GM18861 (cell line): ENCODE measurements around the gene ADAT3.
"Not testable (repeated sequence)": the region's sequence is repeated elsewhere in the genome, so short reads cannot be mapped to it uniquely, and the experiment has no call there.

Source experiments
- ATAC-seq: cut with Tn5 transposase; IDR thresholded peaks from one replicate; pipeline ENCODE4 v1.9.1; 2021; ENCODE audit not compliant: unreplicated experiment

Gene ADAT3

GRCh38 chr19:1866693-1867348 is 38.4 kb upstream of the ADAT3 start:
- ATAC-seq: no peak

- no peak for ATAC-seq
Measured at GRCh38 chr19:1867349-1867724, 37.9 kb upstream of the ADAT3 start.

DNA sequence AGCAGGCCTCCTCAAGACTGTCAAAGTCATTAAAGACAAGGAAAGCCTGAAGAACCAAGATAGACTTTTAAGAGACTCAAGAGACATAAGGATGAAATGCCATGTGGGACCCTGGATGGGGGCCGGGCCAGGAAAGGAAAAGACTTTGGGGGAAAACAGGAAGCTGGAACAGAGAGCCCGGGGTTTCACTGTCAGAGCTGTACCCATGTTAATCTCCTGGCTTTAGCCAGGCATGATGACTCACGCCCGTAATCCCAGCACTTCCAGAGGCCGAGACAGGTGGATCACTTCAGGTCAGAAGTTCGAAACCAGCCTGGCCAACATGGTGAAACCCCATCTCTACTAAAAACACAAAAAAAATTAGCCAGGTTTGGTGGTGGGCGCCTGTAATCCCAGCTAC is 36.2 kb upstream of the ADAT3 start:
- ATAC-seq: no peak

GRCh38 chr19:1871140-1871597 is 34.0 kb upstream of the ADAT3 start:
- no peak for ATAC-seq

DNA sequence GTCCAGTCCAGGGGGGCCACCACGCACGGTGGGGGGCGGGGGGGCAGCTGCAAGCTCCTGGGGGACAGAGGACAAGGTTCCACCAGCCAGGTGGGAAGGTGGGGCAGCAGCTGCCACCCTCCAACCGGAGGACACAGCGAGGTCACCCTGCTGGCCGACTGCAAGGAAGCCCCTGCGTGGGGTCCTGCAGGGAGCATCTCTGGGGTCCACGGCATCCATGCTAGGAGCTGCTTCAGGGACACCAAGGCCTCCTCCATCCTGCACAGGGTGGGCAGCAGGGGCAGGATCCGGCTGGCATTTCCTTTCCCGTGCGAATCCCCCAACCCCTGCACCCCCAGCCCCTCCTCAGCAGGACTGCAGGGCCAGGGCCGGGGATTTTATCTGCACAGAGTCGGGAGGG is 33.6 kb upstream of the ADAT3 start:
- ATAC-seq: no peak

DNA sequence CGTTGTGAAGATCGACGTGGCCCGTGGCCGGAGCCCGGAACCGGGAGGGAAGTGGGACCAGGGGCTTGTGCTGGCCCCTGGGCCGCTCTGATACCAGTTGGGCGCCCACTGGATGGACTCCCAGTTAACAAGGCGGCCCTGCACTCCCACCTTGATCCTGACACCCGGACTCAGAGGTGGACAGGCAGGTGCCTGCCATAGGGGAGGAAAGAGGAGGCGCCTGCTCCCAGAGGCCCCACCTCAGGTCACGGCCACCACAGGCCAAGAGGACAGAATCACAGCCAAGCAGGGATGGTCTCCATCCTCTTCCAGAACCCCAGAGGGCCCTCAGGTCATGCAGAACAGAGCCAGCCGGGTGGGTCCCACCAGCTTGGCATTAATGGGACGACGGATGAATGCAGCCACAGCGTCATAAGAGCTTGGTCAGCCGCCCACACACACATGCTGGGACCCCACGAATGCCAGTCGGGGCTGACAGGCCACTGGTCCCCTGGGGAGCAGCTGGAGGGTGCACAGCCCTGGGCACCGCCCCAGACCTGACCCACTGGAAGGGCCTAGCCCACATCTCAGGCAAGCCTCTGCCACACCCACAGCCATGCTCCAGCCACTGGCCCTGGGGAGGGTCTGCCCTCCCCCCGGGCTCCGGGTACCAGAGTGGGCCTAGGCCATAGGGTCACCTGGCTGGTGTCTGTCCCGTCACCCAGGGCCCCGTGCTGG is 32.2 kb upstream of the ADAT3 start:
- ATAC-seq: no peak

- ATAC-seq: no peak
Measured at GRCh38 chr19:1873524-1874473, 31.4 kb upstream of the ADAT3 start.

DNA sequence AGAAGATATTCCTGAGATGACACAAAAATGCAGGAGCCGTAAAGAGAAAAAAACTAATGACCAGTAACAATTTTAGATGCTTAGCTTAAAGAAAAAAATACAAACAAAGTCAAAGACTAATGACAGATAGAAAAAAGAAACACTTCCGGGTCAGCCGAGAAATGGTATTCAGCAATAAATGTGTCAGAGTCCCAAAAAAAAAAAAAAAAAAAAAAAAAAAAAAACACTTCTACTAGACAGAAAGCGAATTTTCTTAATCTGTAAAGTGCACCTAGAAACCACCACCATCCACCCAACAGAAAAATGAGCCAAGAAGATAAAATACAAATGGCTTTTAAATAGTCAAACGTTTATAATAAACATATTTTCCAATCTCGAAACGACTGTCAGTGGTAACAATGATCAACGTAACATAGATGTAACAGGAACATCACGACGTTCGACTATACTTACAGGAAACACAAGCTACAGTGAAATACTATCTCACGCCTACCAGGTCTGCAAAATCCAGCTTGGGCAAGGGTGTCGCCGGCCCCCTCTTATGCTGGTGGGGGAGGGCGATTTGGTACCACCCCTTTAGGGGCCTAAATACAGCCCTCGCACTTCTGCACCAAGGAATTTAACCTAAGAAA is 30.5 kb upstream of the ADAT3 start:
- ATAC-seq: no peak

GRCh38 chr19:1875265-1875645 is 29.9 kb upstream of the ADAT3 start:
- not testable (repeated sequence) for ATAC-seq

DNA sequence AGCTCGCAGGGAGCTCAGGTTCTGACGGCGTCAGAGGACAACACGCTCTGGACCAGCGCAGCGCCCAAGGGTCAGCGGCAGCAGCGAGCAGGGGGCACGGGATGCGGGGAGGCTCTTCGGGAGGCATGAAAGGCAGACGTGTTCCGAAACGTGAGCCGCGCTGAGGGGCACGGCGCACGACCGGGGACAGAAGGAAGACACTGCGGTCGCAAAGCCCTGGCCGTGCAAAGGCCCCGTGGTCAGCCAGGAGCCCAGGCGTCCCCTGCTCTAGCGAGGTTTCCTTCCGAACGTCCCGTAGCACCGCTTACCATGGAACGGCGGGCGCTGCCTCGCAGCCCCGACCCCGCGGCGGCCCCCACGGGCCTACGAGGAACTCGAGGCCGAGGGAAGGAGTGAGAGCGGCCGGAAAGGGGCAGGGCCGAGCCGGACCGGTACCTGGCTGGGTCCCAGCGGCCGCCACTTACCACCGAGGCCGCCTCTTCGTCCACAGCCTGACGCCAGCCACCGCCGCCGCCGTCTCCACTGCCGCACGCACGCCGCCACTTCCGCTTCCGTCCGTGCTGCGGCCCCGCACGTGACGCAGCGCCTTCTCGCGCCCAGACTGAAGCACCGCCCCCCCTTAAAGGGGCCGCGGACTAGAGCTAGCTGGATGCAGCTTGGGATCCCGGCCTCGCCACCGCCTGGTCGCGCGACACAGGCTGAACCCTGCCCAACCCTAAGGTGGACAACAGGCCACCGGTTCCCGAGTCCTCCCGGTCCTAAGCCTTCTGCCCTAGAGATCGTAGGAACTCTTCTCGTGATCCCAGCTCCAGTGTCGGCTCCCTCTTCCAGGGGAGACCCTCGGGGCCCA is 29.3 kb upstream of the ADAT3 start:
- peak; percentile 75 for ATAC-seq

DNA sequence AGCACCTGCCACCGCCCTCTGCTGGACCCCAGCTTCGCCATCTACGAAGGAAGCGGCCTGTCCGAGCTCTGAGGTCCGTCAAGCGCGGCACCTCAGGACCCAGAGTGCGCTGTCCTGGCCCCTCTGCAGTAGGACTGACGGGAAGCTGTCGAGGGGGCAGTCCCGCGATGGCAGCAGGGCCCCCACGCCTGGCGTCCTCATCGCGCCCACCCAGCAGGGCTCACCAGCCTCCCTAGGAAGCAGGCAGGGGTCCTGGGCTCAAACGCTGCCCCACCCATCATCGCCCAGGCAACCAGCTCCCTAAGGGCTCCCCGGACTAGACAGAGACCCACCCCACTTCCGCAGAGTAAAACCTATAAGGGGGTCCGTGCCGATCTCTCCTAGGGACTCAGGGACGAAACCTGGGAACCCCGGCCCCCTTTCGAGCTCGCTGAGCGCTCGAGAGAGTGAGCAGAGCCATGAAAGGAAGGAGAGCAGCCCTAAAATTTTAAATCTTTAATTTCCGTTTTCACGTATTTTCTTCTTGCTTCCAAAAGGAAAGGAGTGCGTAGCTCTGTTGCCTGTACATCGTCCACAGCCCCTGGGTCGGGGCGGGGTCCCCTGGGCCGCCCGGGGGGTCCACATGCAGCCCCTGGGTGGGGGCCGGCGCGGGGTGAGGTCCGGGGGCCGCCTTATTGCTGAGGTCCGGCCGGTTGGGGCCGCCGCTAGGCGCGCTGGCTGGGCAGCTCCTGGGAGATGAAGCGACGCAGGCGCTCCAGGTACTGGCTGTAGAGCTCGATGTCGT is 28.5 kb upstream of the ADAT3 start:
- ATAC-seq: not testable (repeated sequence)

- ATAC-seq: not testable (repeated sequence)
Measured at GRCh38 chr19:1877280-1877660, 27.9 kb upstream of the ADAT3 start.

- ATAC-seq: not testable (repeated sequence)
Measured at GRCh38 chr19:1878583-1878982, 26.6 kb upstream of the ADAT3 start.

DNA sequence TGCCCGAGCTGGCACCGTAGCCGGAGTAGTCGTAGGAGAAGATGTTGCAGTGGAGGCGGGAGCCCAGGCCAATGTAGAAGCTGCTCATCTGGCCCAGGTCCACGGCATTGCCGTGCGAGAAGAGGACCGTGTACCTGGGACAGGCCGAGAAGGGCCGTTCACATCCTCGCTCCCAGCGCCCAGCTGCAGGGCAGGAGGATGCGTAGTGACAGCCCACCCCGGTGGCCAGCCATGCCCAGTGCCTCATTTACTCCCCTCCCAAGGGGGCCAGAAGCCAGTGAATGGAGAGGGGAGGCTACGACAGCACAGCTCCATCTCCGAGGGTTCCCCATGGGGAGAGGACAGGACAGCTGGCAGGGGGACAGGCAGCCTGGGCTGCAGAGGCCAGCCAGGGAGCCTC is 25.2 kb upstream of the ADAT3 start:
- not testable (repeated sequence) for ATAC-seq

DNA sequence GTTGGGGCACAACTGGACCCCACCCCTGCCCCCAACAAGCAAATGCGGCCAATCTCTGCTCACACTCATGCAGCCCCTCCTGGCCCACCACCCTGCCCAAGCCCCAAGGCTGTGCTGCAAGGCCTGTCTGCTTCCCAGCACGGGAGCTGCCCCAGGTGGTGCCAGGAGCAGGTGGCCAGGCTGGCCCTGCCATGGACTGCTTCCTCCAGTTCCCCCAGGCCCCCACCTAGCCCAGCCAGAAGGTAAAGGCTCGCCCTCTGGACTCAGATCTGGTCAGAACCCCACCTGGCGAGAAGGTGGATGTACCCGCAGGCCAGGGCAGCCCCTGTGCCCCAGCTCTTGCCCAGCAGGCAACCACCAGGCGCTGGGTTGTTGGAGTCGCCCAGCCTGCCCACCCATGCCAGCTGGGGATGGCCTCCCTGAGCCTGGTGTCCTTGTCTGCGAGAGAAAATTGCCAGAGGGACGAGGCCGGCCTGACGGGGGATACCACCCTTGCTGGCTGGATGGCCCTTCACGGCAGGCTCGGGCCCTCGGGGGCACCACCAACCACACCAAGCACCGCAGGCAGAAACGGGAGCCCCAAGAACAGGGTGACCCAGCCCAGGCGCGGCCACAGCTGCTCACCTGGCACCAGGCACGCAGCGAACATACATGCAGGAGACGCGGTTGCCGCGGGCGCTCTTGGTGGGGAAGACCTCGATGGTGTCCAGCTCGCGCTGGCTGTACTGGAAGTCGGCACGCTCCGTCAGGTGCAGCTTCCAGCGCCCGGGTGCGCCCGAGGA is 24.4 kb upstream of the ADAT3 start:
- ATAC-seq: no peak

DNA sequence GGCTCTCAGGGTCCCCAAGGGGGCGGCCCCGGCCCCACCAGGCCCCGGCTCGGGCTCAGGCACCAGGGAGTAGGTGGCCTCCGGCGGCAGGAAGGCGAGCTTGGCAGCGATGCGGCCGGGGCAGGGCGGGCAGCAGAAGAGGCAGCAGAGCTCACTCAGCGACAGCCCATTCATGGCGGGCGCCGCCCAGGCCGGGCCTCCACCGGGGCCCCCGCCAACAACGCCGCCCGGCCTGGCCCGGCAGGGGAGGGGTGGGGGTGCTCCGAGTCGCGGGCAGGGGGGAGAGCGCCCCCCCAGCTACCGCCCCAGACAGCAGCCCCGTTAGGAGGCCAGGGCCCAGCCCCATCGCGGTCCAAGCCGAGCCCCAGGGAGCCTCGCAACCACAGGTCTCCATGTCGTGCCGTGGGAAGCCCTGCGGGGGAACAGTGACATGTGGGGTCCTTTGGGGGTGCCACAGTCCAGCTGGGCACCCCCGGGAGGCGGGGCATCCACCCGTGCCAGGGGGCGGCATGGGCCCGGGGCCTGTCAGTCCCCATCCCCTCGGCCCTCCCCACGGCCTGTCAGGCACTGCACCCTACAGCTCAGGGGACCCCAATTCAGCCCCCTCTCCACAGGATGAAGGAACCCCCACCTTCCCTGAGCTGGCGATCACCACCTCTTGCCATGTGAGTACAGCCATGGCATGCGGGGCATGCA is 23.7 kb upstream of the ADAT3 start:
- ATAC-seq: not testable (repeated sequence)

- no peak for ATAC-seq
Measured at GRCh38 chr19:1882089-1882785, 23.0 kb upstream of the ADAT3 start.
